CD4-positive, alpha-beta T cell treated with Interleukin-6 for 4 hours (primary cell): Measurements from ENCODE around the gene ZBTB44.
"Not testable (repeated sequence)": the region's sequence is repeated elsewhere in the genome, so short reads cannot be mapped to it uniquely, and the experiment has no call there.

Experiments used
- DNase-seq: peaks from one replicate; pipeline ENCODE4 v3.0.0-alpha.2; 2020; ENCODE audit warnings: mixed read lengths

Gene ZBTB44

DNA sequence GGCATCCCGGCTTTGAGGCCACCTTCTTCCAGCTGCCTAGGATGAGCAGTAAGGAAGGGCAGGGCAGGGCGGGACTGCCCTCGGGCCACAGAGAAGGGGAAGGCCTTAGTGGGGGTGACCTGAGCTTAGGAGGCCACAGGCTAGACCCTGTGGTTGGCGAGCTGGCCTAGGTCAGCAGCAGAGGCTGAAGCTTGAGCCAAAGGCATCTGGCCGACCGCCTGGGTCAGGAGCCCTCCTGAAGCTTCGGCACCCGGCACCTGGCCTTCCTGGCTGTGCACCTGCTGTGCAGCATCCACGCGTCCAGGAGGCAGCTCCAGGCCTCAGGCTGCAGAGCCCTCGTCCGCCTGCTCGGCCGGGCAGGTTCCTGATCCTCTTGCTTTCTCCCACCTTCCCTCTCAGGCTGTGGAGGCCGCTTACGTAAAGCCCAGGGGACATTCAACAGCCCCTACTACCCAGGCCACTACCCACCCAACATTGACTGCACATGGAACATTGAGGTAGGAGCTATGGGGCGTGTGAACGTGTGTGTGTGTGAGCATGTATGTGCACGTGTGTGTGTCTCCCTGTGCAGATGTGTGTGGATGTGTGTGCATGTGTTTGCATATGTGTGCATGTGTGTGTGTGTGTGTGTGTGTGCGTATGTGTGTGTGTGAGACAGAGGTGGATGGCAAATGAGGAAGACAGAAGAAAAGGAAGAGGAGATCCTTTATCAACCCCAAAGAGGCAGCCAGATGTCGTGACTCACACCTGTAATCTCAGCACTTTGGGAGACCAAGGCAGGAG, 120.3 kb downstream of the ZBTB44 start:
- DNase-seq, result no peak

DNA sequence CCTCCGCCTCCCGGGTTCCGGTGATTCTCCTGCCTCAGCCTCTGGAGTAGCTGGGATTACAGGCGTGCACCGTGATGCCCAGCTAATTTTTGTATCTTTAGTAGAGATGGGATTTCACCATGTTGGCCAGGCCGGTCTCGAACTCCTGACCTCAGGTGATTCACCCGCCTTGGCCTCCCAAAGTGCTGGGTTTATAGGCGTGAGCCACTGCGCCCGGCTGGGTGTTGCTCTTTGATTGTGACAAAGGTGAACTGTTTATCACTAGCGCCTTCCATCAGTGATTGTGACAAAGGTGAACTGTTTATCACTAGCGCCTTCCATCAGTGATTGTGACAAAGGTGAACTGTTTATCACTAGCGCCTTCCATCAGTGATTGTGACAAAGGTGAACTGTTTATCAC, 121.2 kb downstream of the ZBTB44 start:
- not testable (repeated sequence) for DNase-seq

DNA sequence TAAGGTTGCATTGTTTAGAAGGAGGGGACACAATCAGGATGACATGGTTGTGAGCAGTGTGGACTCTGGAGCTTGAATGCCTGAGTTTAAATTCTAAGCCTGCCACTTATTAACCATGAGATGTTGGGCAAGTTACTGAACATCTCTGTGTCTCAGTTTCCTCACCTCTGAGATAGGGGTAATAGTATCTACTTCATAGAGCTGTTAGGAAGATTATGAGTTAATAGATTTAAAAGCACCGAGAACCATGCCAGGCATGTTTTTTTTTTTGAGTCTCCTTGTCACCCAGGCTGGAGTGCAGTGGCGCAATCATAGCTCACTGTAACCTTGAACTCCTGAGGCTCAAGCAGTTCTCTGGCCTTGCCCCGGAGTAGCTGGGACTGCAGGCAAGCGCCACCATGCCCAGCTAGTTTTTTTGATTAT, 121.9 kb downstream of the ZBTB44 start:
- no peak for DNase-seq

DNA sequence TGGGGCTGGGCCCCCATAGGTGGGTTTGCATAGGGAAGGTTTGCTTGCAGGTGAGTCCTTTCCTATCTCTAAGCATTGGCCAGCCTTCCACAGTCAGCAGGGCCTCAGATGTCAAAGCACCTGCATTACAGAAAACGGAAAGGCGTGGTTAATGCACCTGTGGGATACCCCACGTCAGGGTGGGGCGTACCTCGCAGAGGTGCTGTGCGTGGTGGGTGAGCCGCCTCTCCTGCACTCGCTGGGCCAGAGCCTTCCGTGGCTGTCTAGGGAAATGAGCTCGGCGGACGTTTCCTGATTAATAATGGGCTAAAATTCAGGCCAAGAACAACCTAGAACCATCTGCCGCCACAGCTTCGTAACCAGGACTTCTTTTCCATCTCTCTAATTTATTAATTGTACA, 122.8 kb downstream of the ZBTB44 start:
- DNase-seq, result no peak

DNA sequence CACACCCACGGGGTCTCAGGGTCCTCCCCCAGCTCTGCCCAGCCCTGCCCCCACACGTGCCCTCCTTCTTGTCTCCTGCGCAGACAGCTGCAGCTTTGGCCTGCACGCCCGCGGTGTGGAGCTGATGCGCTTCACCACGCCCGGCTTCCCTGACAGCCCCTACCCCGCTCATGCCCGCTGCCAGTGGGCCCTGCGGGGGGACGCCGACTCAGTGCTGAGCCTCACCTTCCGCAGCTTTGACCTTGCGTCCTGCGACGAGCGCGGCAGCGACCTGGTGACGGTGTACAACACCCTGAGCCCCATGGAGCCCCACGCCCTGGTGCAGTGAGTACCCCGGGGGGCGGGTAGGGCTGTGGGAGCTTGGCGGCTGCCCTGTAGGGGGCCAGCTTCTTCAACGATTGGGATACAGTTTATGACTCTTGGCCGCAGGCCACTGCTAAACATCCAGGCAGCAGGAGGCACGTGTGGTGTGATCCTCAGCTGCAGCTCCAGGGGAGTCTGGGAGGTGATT, 124.3 kb downstream of the ZBTB44 start:
- DNase-seq, result no peak

DNA sequence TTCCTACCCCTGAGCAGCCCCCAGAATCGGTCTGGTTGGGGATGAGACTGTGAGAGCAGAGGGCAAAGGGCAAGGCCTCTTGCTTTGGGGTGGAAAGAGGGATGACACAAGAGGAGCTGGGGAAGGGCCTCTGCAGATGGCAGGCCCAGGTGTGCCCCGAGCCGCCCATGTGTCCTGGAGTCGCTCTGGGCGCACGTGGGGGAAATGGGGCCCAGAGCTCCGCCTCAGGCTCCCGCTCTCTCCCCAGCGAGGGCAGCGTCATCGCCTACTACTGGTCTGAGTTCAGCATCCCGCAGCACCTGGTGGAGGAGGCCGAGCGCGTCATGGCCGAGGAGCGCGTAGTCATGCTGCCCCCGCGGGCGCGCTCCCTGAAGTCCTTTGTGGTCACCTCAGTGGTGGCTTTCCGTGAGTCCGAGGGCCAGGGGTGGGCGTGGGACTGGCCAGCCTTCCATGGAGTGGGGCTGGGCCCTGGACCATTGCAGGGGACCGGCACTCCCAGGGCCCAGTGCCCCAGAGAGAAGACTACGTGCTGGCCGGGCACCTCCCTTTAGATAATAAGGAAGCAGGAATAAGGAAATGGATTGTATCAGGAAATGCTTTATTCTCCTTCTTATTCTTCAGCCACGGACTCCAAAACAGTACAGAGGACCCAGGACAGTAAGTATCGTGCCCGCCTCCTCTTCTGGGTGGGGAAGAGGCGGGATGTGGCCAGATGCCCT, 125.1 kb downstream of the ZBTB44 start:
- DNase-seq, result no peak

DNA sequence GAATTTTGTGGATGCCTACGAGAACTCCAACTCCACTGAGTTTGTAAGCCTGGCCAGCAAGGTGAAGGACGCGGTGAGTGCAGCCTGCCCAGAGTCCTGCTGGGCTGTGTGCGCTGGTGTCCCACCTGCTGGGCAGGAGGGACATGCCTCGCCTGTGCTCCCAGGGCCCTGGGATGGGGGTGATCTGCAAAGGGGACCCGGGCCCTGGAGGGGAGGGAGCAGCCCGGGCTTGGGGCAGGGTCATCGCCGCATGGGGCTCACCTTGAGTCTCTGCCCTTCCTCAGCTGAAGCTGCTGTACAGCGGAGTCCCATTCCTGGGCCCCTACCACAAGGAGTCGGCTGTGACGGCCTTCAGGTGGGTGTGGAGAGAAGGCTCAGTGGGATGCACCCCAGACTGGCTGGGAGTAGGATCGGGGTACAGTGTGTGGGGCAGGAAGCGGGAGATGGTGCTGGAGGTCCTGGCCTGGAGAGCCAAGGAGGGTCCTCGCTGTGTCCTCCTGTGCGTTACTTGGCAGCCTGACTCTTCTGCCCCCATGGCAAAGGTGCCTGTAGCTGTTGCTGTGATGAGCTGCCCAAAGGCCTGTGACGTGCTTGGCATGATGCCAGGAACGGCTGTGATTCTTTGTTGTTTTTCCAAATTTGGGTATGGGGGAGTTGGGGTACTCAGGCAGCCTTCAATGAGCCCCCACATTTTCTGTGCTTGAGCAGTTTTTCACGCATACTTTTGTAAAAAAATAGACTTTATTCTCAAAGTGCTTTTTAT, 126.0 kb downstream of the ZBTB44 start:
- DNase-seq, result no peak

DNA sequence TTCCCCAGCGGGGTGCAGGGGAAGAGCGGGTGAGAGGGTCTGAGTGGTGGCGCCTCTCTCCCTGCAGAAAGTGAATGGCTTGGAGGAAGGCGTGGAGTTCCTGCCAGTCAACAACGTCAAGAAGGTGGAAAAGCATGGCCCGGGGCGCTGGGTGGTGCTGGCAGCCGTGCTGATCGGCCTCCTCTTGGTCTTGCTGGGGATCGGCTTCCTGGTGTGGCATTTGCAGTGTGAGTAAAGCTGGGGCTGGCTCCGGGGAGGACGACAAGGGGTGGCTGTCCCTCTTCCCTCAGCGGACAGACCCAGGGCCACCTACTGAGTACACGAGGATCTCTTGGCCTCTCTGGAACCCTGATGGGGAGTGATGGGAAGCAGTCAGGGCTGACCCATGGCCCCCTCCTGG, 126.7 kb downstream of the ZBTB44 start:
- DNase-seq, result no peak

DNA sequence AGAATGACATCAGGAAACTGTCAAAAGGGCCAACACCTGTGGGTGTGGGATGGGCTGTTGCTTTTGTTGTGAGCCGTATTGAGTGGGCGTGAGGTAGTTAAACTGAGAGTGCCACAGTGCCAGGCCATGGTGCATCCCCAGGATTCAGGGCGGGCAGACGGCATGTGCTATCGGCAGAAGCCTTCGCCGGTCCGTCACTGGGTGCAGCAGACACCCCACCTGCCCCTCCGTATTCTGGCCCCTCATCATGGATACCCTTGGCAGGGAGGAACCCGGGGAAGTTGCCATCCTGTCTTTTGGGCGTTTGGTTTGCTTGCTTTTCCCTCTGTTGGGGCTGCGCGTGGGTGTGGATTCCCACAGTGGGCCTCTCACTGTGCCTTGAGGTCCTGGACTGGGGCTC, 127.6 kb downstream of the ZBTB44 start:
- DNase-seq, result no peak

DNA sequence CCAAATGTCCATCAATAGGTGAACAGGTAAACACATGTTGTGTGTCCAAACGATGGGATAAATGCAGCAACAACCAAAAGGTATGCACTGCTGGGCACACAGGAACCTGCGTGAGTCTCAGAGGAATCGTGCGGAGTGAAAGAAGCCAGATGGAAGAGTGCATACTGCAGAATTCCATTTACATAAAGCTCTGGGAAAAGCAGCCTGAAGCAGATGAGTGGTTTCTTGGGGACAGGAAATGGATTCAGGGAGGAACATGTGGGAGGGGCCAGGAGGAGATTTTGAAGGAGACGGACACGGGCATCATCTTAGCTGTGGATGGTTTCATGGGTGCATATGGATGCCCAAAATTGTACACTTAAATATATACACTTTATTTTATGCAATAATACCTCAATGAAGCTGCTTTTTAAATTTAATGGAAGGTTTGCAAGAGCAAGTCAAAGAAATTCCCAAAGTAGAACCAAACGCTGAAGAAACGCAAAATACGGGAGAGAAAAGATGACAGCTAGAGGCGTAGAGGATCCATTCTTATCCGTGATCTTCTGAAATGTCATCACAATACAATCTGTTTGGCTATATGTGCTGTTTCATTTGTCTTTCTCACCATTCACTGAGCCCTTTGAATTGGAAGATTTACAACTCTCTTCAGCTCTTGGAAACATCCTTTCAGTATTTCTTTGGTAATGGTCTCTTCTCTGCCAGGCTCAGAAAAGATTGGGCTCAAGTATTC, 130.7 kb downstream of the ZBTB44 start:
- no peak for DNase-seq

DNA sequence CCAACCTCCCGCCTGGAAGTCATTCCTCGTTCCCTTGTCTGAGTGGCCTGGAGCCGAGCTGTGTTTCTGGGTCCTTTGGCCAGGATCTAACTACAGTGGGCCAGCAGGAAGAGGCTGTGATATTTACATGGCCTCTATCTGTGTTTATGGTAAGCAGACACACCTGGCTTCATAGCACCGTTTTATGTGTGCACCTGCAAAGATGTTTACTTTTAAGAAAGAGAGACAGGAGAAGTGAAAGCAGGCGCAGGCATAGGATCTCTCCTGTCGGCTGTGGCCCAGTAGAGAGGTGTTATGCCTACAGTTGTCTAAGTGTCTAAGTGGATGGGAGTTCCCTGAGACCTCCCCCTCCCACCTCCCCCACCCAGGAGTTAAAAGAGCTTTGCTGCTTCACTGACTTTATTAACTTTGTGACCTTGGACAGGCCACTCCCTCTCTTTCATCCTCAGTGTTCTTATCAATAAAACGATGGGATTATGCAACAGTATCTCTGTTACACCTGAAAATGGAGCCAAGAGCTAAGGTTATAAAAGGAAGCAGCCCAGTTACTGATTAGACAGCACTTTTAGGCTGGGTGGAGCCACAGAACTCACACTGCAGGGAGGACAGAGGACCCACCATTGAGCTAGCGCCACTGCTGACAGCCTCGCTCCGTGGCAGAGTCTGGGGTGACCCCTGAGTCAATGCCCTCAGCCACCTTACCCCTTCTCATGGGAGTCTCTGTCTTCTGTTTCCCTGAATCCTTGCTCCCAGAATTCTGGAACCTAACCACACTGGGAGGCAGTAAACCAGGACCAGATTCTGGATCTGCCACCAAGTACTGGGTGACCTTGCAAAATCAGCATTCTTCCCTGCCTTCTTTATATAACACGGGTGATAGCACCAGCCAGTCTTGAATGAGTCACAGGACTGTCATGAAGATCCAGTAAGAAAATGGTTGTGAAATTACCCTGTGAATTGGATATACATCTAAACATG, 133.1 kb downstream of the ZBTB44 start:
- DNase-seq, result no peak

DNA sequence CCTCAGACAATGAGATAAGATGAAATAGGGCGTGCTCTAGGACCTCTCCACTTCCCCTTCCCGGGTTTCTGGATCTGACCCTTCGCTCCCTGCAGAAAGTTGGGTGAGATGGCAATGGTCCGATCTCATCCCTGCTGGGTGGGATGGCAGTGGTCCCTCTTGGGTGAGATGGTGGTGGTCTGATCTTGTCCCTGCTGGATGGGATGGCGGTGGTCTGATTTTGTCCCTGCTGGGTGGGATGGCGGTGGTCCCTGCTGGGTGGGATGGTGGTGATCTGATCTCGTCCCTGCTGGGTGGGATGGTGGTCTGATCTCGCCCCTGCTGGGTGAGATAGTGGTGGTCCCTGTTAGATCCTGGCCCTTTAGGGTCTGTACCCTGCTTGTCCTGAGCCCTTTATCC, 133.8 kb downstream of the ZBTB44 start:
- no peak for DNase-seq

DNA sequence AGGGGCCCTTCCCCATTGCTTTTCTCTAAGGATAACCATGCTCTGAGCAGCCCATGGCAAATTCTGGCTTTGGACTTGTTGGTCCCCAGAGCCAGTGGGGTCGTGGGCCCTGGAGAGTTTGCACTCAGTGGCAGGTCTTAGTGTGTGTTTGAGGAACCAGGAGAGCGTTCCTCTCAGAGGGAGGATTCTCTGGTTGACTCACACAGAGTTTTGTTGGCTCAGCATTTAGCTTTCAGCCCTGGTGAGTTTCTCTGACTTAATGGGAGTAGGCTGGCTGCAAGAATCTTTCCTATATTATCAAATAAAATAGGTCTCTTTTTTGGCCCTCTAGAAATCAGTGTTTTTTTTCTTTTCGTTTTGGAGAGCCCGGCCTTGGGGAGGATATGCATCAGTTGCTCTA, 134.2 kb downstream of the ZBTB44 start:
- no peak for DNase-seq

DNA sequence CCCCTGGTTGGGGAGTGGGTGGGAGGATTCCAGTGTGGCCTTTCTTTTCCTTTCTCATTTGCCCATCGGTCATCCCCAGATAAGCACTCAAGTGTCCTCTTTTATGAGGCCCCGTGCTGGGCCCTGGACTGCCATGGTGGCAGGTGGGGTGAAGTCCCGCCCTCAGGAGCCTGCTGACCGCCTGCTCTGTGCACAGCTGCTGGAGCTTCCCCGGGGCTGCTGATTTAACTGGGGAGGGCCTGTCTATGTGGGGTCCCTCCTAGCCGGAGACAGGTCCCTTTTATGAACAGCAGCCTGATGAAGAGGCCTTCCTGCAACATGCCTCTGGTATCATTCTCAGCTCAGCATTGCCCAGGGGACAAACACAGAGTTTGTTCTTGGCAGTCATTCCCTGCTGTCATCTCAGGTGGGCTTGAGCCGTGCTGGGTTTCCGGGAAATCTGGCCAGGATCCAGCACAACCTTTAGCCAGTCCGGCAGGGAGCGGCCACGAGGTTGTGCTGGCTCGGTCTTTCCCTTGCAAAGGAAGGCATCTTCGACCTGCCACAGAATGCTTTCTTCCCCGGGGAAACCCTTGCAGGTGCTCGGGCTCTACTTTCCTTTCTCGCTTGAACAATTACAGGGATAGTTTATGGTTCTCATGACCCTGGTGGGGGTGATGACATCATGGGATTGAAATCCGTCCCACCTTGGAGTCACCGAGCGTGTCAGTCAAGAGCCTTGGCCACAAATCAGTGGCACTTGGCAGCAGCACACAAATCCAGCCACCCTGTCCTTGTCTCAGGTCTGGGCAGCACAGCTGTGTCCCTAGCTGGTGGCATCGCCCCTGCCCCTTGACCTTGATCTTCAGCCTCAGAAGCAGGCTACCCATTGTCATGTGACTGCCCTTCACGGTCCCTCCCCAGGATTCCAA, 135.1 kb downstream of the ZBTB44 start:
- no peak for DNase-seq

DNA sequence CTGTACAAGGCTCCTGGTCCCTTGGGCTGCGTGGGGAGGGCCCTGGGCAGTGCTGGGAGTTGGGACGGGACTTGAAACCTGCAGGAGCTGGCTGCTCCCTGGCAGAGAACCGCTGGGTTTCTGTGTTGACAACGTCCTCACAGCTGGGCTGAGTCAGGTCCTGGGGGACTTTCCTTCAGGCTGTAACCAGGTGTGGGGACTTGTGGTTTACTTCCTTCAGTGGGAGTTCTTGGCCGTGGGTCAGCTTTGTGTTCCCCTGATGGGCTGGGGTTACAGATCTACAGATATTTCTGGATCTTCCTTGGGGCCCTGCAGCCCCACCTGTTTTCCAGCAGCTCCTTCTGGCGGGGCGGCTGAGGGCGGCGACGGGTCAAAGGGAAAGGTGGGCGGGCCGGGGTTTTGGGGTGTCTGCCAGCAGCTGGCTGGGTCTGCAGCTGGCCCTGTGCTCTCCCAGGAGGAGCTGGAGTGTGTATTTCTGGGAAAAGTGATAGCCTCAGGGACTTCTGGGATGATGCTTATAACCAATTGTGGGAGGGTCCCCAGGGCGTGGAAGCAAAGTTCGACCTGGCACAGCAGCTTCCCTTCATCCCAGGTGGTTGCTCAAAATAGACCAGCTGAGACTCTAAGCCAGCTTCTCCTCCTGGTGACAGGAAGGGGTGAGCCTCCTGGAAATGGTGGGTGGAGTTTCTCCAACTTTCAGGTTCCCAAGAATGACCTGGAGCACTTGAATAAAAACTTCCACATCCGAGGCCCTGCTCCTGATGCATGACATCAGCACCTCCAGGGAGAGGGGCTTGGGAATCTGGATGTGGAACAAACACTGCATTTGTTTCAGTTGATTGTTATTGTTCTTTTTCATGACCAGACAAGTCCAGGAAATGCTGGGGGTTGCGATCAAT, 136.0 kb downstream of the ZBTB44 start:
- no peak for DNase-seq

DNA sequence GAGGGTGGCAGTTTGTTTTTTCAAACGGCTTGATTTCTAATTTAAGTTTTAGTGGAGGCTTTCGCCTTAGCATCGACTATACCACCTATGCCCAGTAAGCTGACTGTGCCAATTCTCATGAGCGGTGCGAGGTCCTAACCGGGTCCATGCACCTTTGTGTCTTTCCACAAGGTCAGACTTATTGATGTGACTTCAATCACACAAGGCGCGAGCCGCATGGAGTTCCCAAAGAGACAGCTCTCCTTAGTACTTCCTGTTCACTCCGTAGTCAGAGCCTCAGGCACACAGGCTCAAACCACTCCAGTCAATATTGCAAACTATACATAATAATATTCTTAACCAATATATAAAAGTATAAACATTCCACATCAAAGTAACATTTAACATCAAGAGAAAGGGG, 136.9 kb downstream of the ZBTB44 start:
- DNase-seq, result no peak
